K562 (cell line): ENCODE results near the gene ACKR3. TPM values are rescaled to one million over a fixed set of nuclear protein-coding genes. Genes with fewer than 3 reads are reported as not detected.

Source experiments
- ATF6 ChIP-seq: sonication (generic); formaldehyde crosslinking; IDR thresholded peaks from 2 replicates; pipeline ENCODE4 v1.4.0; 2020; ENCODE audit warnings: mild to moderate bottlenecking, missing genetic modification reagents
- BRD4 ChIP-seq: fragments of 200-600 bp; sonication (generic); IDR thresholded peaks from 2 replicates; pipeline ENCODE4 v1.6.1; 2017; ENCODE audit warnings: inconsistent platforms
- ZNF165 ChIP-seq: fragments of 250-450 bp; sonication (Bioruptor Pico); IDR thresholded peaks from 2 replicates; pipeline ENCODE4 v1.4.0; 2020; ENCODE audit warnings: borderline replicate concordance
- ZNF232 ChIP-seq: sonication (generic); formaldehyde crosslinking; IDR thresholded peaks from 2 replicates; pipeline ENCODE4 v1.8.0; 2022; ENCODE audit warnings: mild to moderate bottlenecking, missing genetic modification reagents
- polyA plus RNA-seq, 8 experiments: library from polyadenylated mRNA; depleted of rRNA in 4 of 8; stranded (reverse) in 5 of 8; unstranded in 3 of 8; fragments of >200 nt; fragmentation: Nextera tagmentation in 2 of 8; fragmentation: Illumina TruSeq in 1 of 8; extraction: Ambion mirVana in 2 of 8; extraction: Trizol in 1 of 8; gene quantifications; 2 replicates each; pipeline versions ENCODE4 v1.2.1 to v1.2.3, GENCODE V29; 2011 to 2014; ENCODE audit warnings: inconsistent platforms in 1 of 8, missing spikeins in 1 of 8
- total RNA-seq, 7 experiments: library from RNA; depleted of rRNA in 6 of 7; stranded (reverse); fragments of >200 nt in 6 of 7; fragmentation: Illumina TruSeq in 2 of 7; extraction: Trizol in 2 of 7; gene quantifications; 2 replicates each; pipeline versions ENCODE4 v1.2.1 to v1.2.3, GENCODE V29; 2011 to 2021; ENCODE audit warnings: low replicate concordance in 1 of 7
- TF ChIP-seq, protein P1 (sequence below): fragments of 450-650 bp; IDR thresholded peaks from 2 replicates; pipeline ENCODE4 v1.6.1; 2016
- TF ChIP-seq, protein P2 (sequence below): fragments of 250-450 bp; sonication (Bioruptor Pico); IDR thresholded peaks from 2 replicates; pipeline ENCODE4 v1.5.0; 2021; ENCODE audit warnings: mild to moderate bottlenecking, moderate library complexity

The ACKR3 gene
- total and polyA plus RNA-seq, 9 of the 15 experiments (the other 6 are each of a cell fraction or from before 2014, with no cell fraction given): 0.07 TPM; not detected in 8

GRCh38 chr2:236601316-236602202, 31.9 kb downstream of the ACKR3 start (continued):
- TF ChIP-seq, protein P1, sequence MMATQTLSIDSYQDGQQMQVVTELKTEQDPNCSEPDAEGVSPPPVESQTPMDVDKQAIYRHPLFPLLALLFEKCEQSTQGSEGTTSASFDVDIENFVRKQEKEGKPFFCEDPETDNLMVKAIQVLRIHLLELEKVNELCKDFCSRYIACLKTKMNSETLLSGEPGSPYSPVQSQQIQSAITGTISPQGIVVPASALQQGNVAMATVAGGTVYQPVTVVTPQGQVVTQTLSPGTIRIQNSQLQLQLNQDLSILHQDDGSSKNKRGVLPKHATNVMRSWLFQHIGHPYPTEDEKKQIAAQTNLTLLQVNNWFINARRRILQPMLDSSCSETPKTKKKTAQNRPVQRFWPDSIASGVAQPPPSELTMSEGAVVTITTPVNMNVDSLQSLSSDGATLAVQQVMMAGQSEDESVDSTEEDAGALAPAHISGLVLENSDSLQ: no peak
- TF ChIP-seq ATF6 (CRISPR knock-in tag) (no peak), ZNF232 (CRISPR knock-in tag) (no peak), BRD4 (no peak), ZNF165 (no peak)
- TF ChIP-seq, protein P2, sequence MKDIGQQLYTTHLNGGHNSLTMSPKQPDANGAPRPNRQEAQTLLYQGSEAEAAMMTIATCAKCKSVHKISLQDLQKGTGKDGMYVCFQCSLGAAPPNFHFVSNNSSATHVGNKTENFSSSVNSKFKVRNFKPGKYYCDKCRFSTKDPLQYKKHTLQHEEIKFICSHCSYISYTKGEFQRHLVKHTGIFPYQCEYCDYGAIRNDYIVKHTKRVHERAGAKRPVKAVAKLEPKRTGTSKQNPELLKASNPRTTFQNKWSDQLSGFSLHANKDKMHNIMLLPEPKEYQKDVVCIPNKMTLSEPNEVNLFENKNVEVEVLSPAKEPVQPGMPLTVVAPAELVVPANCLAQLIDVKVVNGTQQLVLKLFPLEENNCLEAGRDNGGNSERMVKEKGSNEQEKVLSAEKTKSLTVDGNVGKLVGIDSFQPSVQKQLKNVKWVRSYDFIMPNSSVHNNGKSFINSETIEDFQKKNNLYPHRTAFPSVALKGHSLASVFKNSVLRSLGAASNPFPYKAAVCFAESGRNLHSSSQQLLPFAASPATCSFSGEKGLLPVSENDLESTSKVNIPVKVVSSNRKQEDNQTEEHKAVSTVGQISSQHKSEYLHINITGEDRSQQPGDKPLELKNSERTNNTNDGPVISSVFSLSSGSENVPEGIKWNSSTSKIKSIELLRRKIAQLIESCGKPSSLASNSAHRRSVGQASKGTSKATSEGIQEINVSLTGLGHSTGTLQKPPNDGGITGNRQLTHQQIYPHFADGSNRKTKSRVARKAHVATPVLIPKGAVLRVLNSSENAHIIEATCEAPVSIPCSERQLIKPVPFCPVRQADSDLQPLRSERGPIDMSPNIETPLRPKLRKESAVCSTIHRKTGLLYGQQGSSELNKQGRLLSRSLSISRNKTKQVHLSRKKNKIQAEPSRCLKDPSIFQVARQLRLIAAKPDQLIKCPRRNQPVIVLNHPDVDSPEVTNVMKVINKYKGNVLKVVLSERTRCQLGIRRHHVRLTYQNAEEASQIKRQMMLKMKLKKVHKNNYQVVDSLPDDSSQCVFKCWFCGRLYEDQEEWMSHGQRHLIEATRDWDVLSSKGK (CRISPR knock-in tag): no peak
